H1 (cell line): ENCODE data around the gene MAF. TPM values are rescaled to one million over a fixed set of nuclear protein-coding genes. Genes with fewer than 3 reads are reported as not detected.

Experiments used
- CTCF ChIA-PET: fragments of 300-600 bp; sonication (Branson Sonifier 250); formaldehyde crosslinking; loops from one replicate; lab custom pipeline; 2021; ENCODE audit not compliant: partially characterized antibody; lab: Charles Lee
- POLR2A ChIA-PET: fragments of 300-600 bp; sonication (Branson Sonifier 250); formaldehyde crosslinking; loops from one replicate; lab custom pipeline; 2021; ENCODE audit warnings: inconsistent platforms; ENCODE audit not compliant: partially characterized antibody; lab: Charles Lee
- DNase-seq, 2 experiments: peaks; one replicate each; pipeline versions ENCODE4 v3.0.0 to v3.0.0-alpha.2; 2010 to 2022; ENCODE audit warnings: low spot score in 2 of 2, low read depth in 1 of 2, mixed read lengths in 1 of 2
- FAIRE-seq: peaks from 2 replicates; lab custom pipeline; 2011; peaks lifted over from hg19 to GRCh38; lab: Jason Lieb, UNC
- H2AFZ ChIP-seq: 2 replicates; pipeline ENCODE4 v1.8.1; 2012; ENCODE audit warnings: low read length, inconsistent platforms
- H2AK5ac ChIP-seq: 2 replicates; pipeline ENCODE4 v1.6.1; 2013; ENCODE audit warnings: low read depth, low read length
- H2BK120ac ChIP-seq: replicated peaks from 2 replicates; pipeline ENCODE3; 2013; ENCODE audit warnings: low read depth, low read length, inconsistent platforms
- H2BK12ac ChIP-seq: 2 replicates; pipeline ENCODE4 v1.6.1; 2013; ENCODE audit warnings: low read depth, low read length
- H2BK15ac ChIP-seq: 2 replicates; pipeline ENCODE4 v1.6.1; 2013; ENCODE audit warnings: low read length
- H2BK20ac ChIP-seq: 2 replicates; pipeline ENCODE4 v1.6.1; 2013; ENCODE audit warnings: low read length
- H2BK5ac ChIP-seq: 2 replicates; pipeline ENCODE4 v1.6.1; 2013; ENCODE audit warnings: low read depth, low read length
- H3K14ac ChIP-seq: 2 replicates; pipeline ENCODE4 v1.6.1; 2013; ENCODE audit warnings: inconsistent platforms; ENCODE audit not compliant: insufficient read length
- H3K18ac ChIP-seq: 2 replicates; pipeline ENCODE4 v1.6.1; 2013; ENCODE audit warnings: low read length; ENCODE audit errors: extremely low read depth
- H3K23ac ChIP-seq: 2 replicates; pipeline ENCODE4 v1.6.1; 2013; ENCODE audit warnings: inconsistent platforms; ENCODE audit not compliant: insufficient read length
- H3K23me2 ChIP-seq: 2 replicates; pipeline ENCODE4 v1.6.1; 2013; ENCODE audit warnings: low read depth, low read length
- H3K27ac ChIP-seq: 2 replicates; pipeline ENCODE4 v1.6.1; 2011; ENCODE audit warnings: low read depth, low read length, inconsistent platforms
- H3K27me3 ChIP-seq, 4 experiments: replicated peaks in 1 of 4; 1 replicate in 1 of 4; 2 replicates in 3 of 4; pipeline versions ENCODE4 v1.6.1 to v1.8.1; 2011 to 2013; ENCODE audit warnings: low read length in 3 of 4, mild to moderate bottlenecking in 3 of 4, inconsistent platforms in 2 of 4, mixed read lengths in 2 of 4, moderate library complexity in 1 of 4; ENCODE audit not compliant: control insufficient read depth in 3 of 4, insufficient read depth in 3 of 4; ENCODE audit errors: extremely low read depth in 1 of 4
- H3K36me3 ChIP-seq, 4 experiments: 2 replicates each; pipeline versions ENCODE4 v1.6.1 to v1.8.1; 2011 to 2013; ENCODE audit warnings: mild to moderate bottlenecking in 4 of 4, low read length in 3 of 4, moderate library complexity in 2 of 4, control low read depth in 1 of 4, inconsistent platforms in 1 of 4; ENCODE audit not compliant: insufficient read depth in 4 of 4, control insufficient read depth in 2 of 4
- H3K4ac ChIP-seq: replicated peaks from 2 replicates; pipeline ENCODE3; 2013; ENCODE audit warnings: low read length, low read depth, mixed read lengths, inconsistent platforms; ENCODE audit not compliant: insufficient read length
- H3K4me1 ChIP-seq, 4 experiments: replicated peaks in 1 of 4; 1 replicate in 1 of 4; 2 replicates in 3 of 4; pipeline versions ENCODE4 v1.6.1 to v1.8.1; 2011 to 2013; ENCODE audit warnings: low read length in 3 of 4, inconsistent platforms in 2 of 4, mixed read lengths in 1 of 4; ENCODE audit not compliant: insufficient read depth in 4 of 4, control insufficient read depth in 3 of 4
- H3K4me2 ChIP-seq, 2 experiments: 2 replicates each; pipeline versions ENCODE4 v1.6.1 to v1.8.1; 2011 to 2013; ENCODE audit warnings: low read depth in 2 of 2, low read length in 2 of 2, control low read depth in 1 of 2, inconsistent platforms in 1 of 2, mild to moderate bottlenecking in 1 of 2; ENCODE audit not compliant: insufficient read depth in 1 of 2
- H3K4me3 ChIP-seq, 4 experiments: fragments of 200-600, 300-600 bp in 1 of 4; sonication (generic), shearing (Covaris generic), sonication (Bioruptor Twin) in 1 of 4; 2 replicates each; pipeline versions ENCODE4 v1.5.1 to v1.8.1; 2011 to 2016; ENCODE audit warnings: low read length in 4 of 4, low read depth in 3 of 4, control low read depth in 2 of 4, inconsistent platforms in 2 of 4, mild to moderate bottlenecking in 2 of 4, mixed read lengths in 1 of 4, moderate library complexity in 1 of 4; ENCODE audit not compliant: insufficient read depth in 2 of 4; ENCODE audit errors: extremely low read depth in 1 of 4
- H3K56ac ChIP-seq: replicated peaks from 2 replicates; pipeline ENCODE3; 2013; ENCODE audit warnings: low read depth, mild to moderate bottlenecking, mixed read lengths, low read length, inconsistent platforms; ENCODE audit not compliant: insufficient read length
- H3K79me1 ChIP-seq: 2 replicates; pipeline ENCODE4 v1.6.1; 2013; ENCODE audit warnings: low read depth, low read length, control low read depth
- H3K79me2 ChIP-seq, 2 experiments: 2 replicates each; pipeline versions ENCODE4 v1.6.1 to v1.8.1; 2012 to 2013; ENCODE audit warnings: low read length in 2 of 2, mild to moderate bottlenecking in 2 of 2, inconsistent platforms in 1 of 2; ENCODE audit not compliant: insufficient read depth in 2 of 2, control insufficient read depth in 1 of 2
- H3K9ac ChIP-seq, 4 experiments: replicated peaks in 1 of 4; 1 replicate in 1 of 4; 2 replicates in 3 of 4; pipeline versions ENCODE4 v1.6.1 to v1.8.1; 2011 to 2013; ENCODE audit warnings: low read depth in 3 of 4, low read length in 3 of 4, control low read depth in 2 of 4, mild to moderate bottlenecking in 2 of 4, moderate library complexity in 2 of 4, inconsistent platforms in 1 of 4; ENCODE audit errors: extremely low read depth in 1 of 4
- H3K9me3 ChIP-seq, 2 experiments: 2 replicates each; pipeline versions ENCODE4 v1.6.1 to v1.8.1; 2012 to 2013; ENCODE audit warnings: mild to moderate bottlenecking in 2 of 2, moderate library complexity in 2 of 2, control low read depth in 1 of 2, inconsistent platforms in 1 of 2, low read depth in 1 of 2, low read length in 1 of 2, mixed read lengths in 1 of 2; ENCODE audit not compliant: insufficient read depth in 2 of 2
- H4K20me1 ChIP-seq, 2 experiments: replicated peaks in 1 of 2; 2 replicates each; pipeline versions ENCODE3 to v1.8.1; 2011 to 2013; ENCODE audit warnings: inconsistent platforms in 2 of 2, low read length in 2 of 2, mild to moderate bottlenecking in 1 of 2; ENCODE audit not compliant: insufficient read depth in 2 of 2, control insufficient read depth in 1 of 2
- H4K5ac ChIP-seq: 2 replicates; pipeline ENCODE4 v1.6.1; 2013; ENCODE audit warnings: low read length, low read depth, mixed read lengths, inconsistent platforms; ENCODE audit not compliant: insufficient read length
- H4K8ac ChIP-seq: 2 replicates; pipeline ENCODE4 v1.8.0; 2013; ENCODE audit warnings: mild to moderate bottlenecking, moderate library complexity, low read length, inconsistent platforms; ENCODE audit not compliant: insufficient read depth; ENCODE audit errors: extremely low read depth
- H4K91ac ChIP-seq: replicated peaks from 2 replicates; pipeline ENCODE3; 2013; ENCODE audit warnings: low read length, mixed read lengths, inconsistent platforms; ENCODE audit not compliant: insufficient read length
- BCL11A ChIP-seq, 2 experiments: IDR thresholded peaks; one replicate each; pipeline ENCODE4 v1.6.1; 2011; ENCODE audit warnings: low read depth in 2 of 2, low read length in 2 of 2, mild to moderate bottlenecking in 2 of 2
- CBX8 ChIP-seq: fragments of 300-800, 300-1000 bp; sonication (generic); IDR thresholded peaks from 2 replicates; pipeline ENCODE4 v1.7.1; 2016; ENCODE audit warnings: low read depth, low read length, borderline replicate concordance
- CREB1 ChIP-seq: IDR thresholded peaks from 2 replicates; pipeline ENCODE4 v1.6.1; 2012; ENCODE audit warnings: inconsistent platforms
- JUN ChIP-seq: IDR thresholded peaks from 2 replicates; pipeline ENCODE4 v1.6.1; 2011; ENCODE audit warnings: low read depth, mild to moderate bottlenecking, improper control_type of control experiment, low read length
- KDM1A ChIP-seq: fragments of 200-600, 300-600 bp; sonication (generic); IDR thresholded peaks from 2 replicates; pipeline ENCODE4 v1.7.1; 2016; ENCODE audit warnings: mild to moderate bottlenecking, low read length, borderline replicate concordance
- PHF8 ChIP-seq: fragments of 200-600 bp; sonication (generic); conservative IDR thresholded peaks from 2 replicates; pipeline ENCODE4 v1.7.1; 2012; ENCODE audit warnings: low read depth, mild to moderate bottlenecking, inconsistent platforms, low read length, moderate library complexity
- POU5F1 ChIP-seq: IDR thresholded peaks from 2 replicates; pipeline ENCODE4 v1.6.1; 2011; ENCODE audit warnings: low read depth, mild to moderate bottlenecking, low read length, moderate library complexity
- RFX5 ChIP-seq: IDR thresholded peaks from 2 replicates; pipeline ENCODE4 v1.6.1; 2011; ENCODE audit warnings: low read depth, low read length, improper control_type of control experiment, borderline replicate concordance
- RXRA ChIP-seq: IDR thresholded peaks from 2 replicates; pipeline ENCODE4 v1.6.1; 2011; ENCODE audit warnings: low read depth, mild to moderate bottlenecking, low read length, moderate library complexity; ENCODE audit not compliant: insufficient read depth
- TBP ChIP-seq: IDR thresholded peaks from 2 replicates; pipeline ENCODE4 v1.6.1; 2011; ENCODE audit warnings: low read depth, low read length, improper control_type of control experiment
- USF2 ChIP-seq: IDR thresholded peaks from 2 replicates; pipeline ENCODE4 v1.6.1; 2011; ENCODE audit warnings: low read length, improper control_type of control experiment
- WGBS, 2 experiments: shearing (Covaris generic) in 1 of 2; methylation state at CpG; one replicate each; pipeline versions ENCODE4 v1.1.6 to v1.1.7; 2013 to 2015; ENCODE audit warnings: low lambda C conversion rate in 2 of 2, mixed read lengths in 2 of 2, inconsistent platforms in 1 of 2, low coverage in 1 of 2, missing lambda C conversion rate in 1 of 2; ENCODE audit not compliant: insufficient replicate concordance in 2 of 2, insufficient coverage in 1 of 2, insufficient read length in 1 of 2; ENCODE audit errors: extremely low coverage in 1 of 2, missing lambda C conversion rate in 1 of 2; 5-methylcytosine and 5-hydroxymethylcytosine counted together
- polyA plus RNA-seq, 7 experiments: library from polyadenylated mRNA; depleted of rRNA in 3 of 7; stranded (reverse) in 5 of 7; unstranded in 2 of 7; fragments of >200 nt in 5 of 7; fragments of 200-250 nt in 2 of 7; gene quantifications; 1 replicate in 5 of 7; 2 replicates in 1 of 7; 4 replicates in 1 of 7; pipeline versions ENCODE4 v1.2.1 to v1.2.3, GENCODE V29; 2011 to 2013; ENCODE audit warnings: missing spikeins in 2 of 7, mixed read lengths in 2 of 7
- total RNA-seq: library from RNA; stranded (reverse); fragmentation: NEBNext Ultra II Directional; extraction: Animal tissue kit (Norgen Biotek cat#: 25700); gene quantifications from 2 replicates; pipeline ENCODE4 v1.2.1, GENCODE V29; 2021

Gene MAF
- total and polyA plus RNA-seq, 2 of the 8 experiments (the other 6 are each of a cell fraction or from before 2014, with no cell fraction given): 1.3 to 2.7 TPM

GRCh38 chr16:79598348-79599181 lies 2.0 kb downstream of the MAF start:
- no peak overlapping the region for H3K23ac ChIP-seq
- H3K79me1 ChIP-seq: no peaks in the 10 kb centered on the region
- no peak overlapping the region for H2BK5ac ChIP-seq
- H2BK120ac ChIP-seq: no peak overlapping the region
- H3K4me2 ChIP-seq: peak overlapping the region; percentile 95 to 100
- H2AK5ac ChIP-seq: no peak overlapping the region
- H3K4me1 ChIP-seq: peaks cover 0 to 7% (median 0%) of the 10 kb centered on the region in 4 experiments; a peak in 1 of 7 replicates
- H3K9me3 ChIP-seq: no peaks in the 10 kb centered on the region
- peak overlapping the region in 3 of 4 experiments; percentile 43 to 55 (median 48); a peak in 4 of 7 replicates for H3K9ac ChIP-seq
- no peak overlapping the region for H4K5ac ChIP-seq
- DNase-seq: peak; percentile 46 to 67
- no peaks in the 10 kb centered on the region for H4K20me1 ChIP-seq
- peak overlapping the region; percentile 66 for H4K8ac ChIP-seq
- H3K23me2 ChIP-seq: peaks cover 28% of the 10 kb centered on the region
- no peak overlapping the region for H4K91ac ChIP-seq
- H3K36me3 ChIP-seq: no peaks in the 10 kb centered on the region
- no peak overlapping the region for H3K56ac ChIP-seq
- no peak overlapping the region for H2BK15ac ChIP-seq
- ChIA-PET POLR2A (no interaction called here), CTCF (interaction anchor here (0.6 to 1.2 kb wide), 5 partner anchors 10 to 893 kb away, joined by 3 to 4 read pairs (median 3); no protein-coding TSS in a partner anchor)
- H3K79me2 ChIP-seq: no peaks in the 10 kb centered on the region; a peak in 1 of 4 replicates
- H3K27ac ChIP-seq: no peak overlapping the region
- H2BK12ac ChIP-seq: peak overlapping the region; percentile 90; the same call in 1 of the 2 replicates
- peak overlapping the region; percentile 71; the same call in 1 of the 2 replicates for H3K18ac ChIP-seq
- H2BK20ac ChIP-seq: no peak overlapping the region
- WGBS, 2 experiments: 3% methylated on average over 37 of the region's 51 CpGs; no CpG with 5 or more reads in 1 of the 2 experiments
- H2AFZ ChIP-seq: peak overlapping the region; percentile 80
- FAIRE-seq: no peak
- H3K14ac ChIP-seq: no peak overlapping the region
- H3K4me3 ChIP-seq: peak overlapping the region; percentile 67 to 78 (median 74)
- H3K4ac ChIP-seq: no peak overlapping the region
- H3K27me3 ChIP-seq: peaks cover 0 to 8% (median 6%) of the 10 kb centered on the region in 4 experiments; a peak in 3 of 7 replicates
- TF ChIP-seq BCL11A (IDR thresholded peaks at IDR 0.05; ENCODE audit: low read depth in 2 of 2, low read length in 2 of 2) (no peak), CBX8 (no peak), RXRA (no peak), USF2 (no peak), JUN (no peak), PHF8 (no peak), CREB1 (no peak; the same call in 1 of the 2 replicates), KDM1A (no peak), TBP (no peak), POU5F1 (no peak), RFX5 (no peak)
